DND-41 (cell line): ENCODE data around the gene UPF1.

Source experiments
- ATAC-seq: fragments of 200-7000 bp; cut with Tn5 transposase; 3 replicates; pipeline ENCODE4 v1.9.1; 2021; ENCODE audit warnings: low read depth; ENCODE audit not compliant: insufficient read depth
- DNase-seq: peaks from one replicate; pipeline ENCODE4 v3.0.0-alpha.2; 2020
- H2AFZ ChIP-seq: 2 replicates; pipeline ENCODE4 v1.6.0; 2012; ENCODE audit warnings: low read depth, low read length
- H3K27ac ChIP-seq: 2 replicates; pipeline ENCODE4 v1.5.1; 2012; ENCODE audit warnings: low read length, inconsistent platforms
- H3K27me3 ChIP-seq: fragments of 200-600 bp; sonication (generic); 2 replicates; pipeline ENCODE4 v1.6.0; 2012; ENCODE audit warnings: low read length, mild to moderate bottlenecking, inconsistent platforms; ENCODE audit not compliant: insufficient read depth, poor library complexity
- H3K36me3 ChIP-seq: 2 replicates; pipeline ENCODE4 v1.5.1; 2012; ENCODE audit warnings: low read length, inconsistent platforms; ENCODE audit not compliant: insufficient read depth
- H3K4me1 ChIP-seq: 2 replicates; pipeline ENCODE4 v1.5.1; 2012; ENCODE audit warnings: mild to moderate bottlenecking, low read length; ENCODE audit not compliant: insufficient read depth
- H3K4me2 ChIP-seq: 2 replicates; pipeline ENCODE4 v1.6.0; 2012; ENCODE audit warnings: mild to moderate bottlenecking, moderate library complexity, low read length, inconsistent platforms; ENCODE audit not compliant: insufficient read depth
- H3K4me3 ChIP-seq, 2 experiments: fragments of 200-600 bp in 1 of 2; shearing (Covaris generic) in 1 of 2; 2 replicates each; pipeline ENCODE4 v1.5.1; 2012 to 2016; ENCODE audit warnings: inconsistent platforms in 2 of 2, low read length in 2 of 2, mild to moderate bottlenecking in 2 of 2, low read depth in 1 of 2, moderate library complexity in 1 of 2
- H3K79me2 ChIP-seq: 2 replicates; pipeline ENCODE4 v1.6.0; 2012; ENCODE audit warnings: low read length, inconsistent platforms; ENCODE audit not compliant: insufficient read depth
- H3K9ac ChIP-seq: 2 replicates; pipeline ENCODE4 v1.6.0; 2012; ENCODE audit warnings: low read depth, mild to moderate bottlenecking, inconsistent platforms, low read length, moderate library complexity
- H3K9me3 ChIP-seq: 2 replicates; pipeline ENCODE4 v1.5.1; 2012; ENCODE audit warnings: low read length, moderate library complexity, mild to moderate bottlenecking, inconsistent platforms; ENCODE audit not compliant: insufficient read depth, severe bottlenecking
- H4K20me1 ChIP-seq: 2 replicates; pipeline ENCODE4 v1.6.0; 2012; ENCODE audit warnings: low read length; ENCODE audit not compliant: insufficient read depth
- CTCF ChIP-seq: IDR thresholded peaks from 2 replicates; pipeline ENCODE4 v1.5.1; 2012; ENCODE audit warnings: borderline replicate concordance, low read length, moderate library complexity, mild to moderate bottlenecking; ENCODE audit not compliant: poor library complexity, severe bottlenecking; ENCODE audit errors: extremely low read depth
- EZH2 ChIP-seq: IDR thresholded peaks from 3 replicates; pipeline ENCODE4 v1.6.1; 2012; ENCODE audit warnings: borderline replicate concordance, low read depth, mild to moderate bottlenecking, moderate library complexity, low read length, inconsistent platforms; ENCODE audit not compliant: severe bottlenecking

Gene UPF1

GRCh38 chr19:18869781-18870530, 38.2 kb downstream of the UPF1 start:
- Histone ChIP-seq H3K9me3 (no peaks in the 10 kb centered on the region), H3K9ac (no peak overlapping the region), H3K79me2 (no peaks in the 10 kb centered on the region), H3K4me3 (no peak overlapping the region), H3K27ac (no peak overlapping the region), H3K4me1 (no peaks in the 10 kb centered on the region), H3K27me3 (no peaks in the 10 kb centered on the region), H3K36me3 (peaks cover 35% of the 10 kb centered on the region), H4K20me1 (peaks cover 32% of the 10 kb centered on the region; the same call in 1 of the 2 replicates), H2AFZ (no peak overlapping the region), H3K4me2 (no peak overlapping the region)
- no peak for TF ChIP-seq CTCF
- TF ChIP-seq EZH2: no peak
- ATAC-seq (no peak), DNase-seq (no peak)

- Histone ChIP-seq H3K79me2 (no peaks in the 10 kb centered on the region), H3K9ac (no peak overlapping the region), H2AFZ (no peak overlapping the region), H3K4me1 (no peaks in the 10 kb centered on the region), H3K9me3 (no peaks in the 10 kb centered on the region), H4K20me1 (peaks cover 26% of the 10 kb centered on the region; the same call in 1 of the 2 replicates), H3K36me3 (peaks cover 28% of the 10 kb centered on the region), H3K27me3 (no peaks in the 10 kb centered on the region), H3K4me2 (no peak overlapping the region), H3K27ac (no peak overlapping the region), H3K4me3 (no peak overlapping the region)
- DNase-seq (no peak), ATAC-seq (no peak)
- TF ChIP-seq EZH2 (no peak), CTCF (no peak)
Measured at GRCh38 chr19:18870531-18871172, 38.9 kb downstream of the UPF1 start.

- Histone ChIP-seq H3K4me3 (no peak overlapping the region), H3K27me3 (no peaks in the 10 kb centered on the region), H3K36me3 (peaks cover 20% of the 10 kb centered on the region), H3K4me2 (no peak overlapping the region), H3K4me1 (no peaks in the 10 kb centered on the region), H3K27ac (no peak overlapping the region), H3K9me3 (no peaks in the 10 kb centered on the region), H3K9ac (no peak overlapping the region), H2AFZ (no peak overlapping the region), H4K20me1 (peaks cover 19% of the 10 kb centered on the region; the same call in 1 of the 2 replicates), H3K79me2 (no peaks in the 10 kb centered on the region)
- no peak for DNase-seq
- no peak for ATAC-seq
- TF ChIP-seq CTCF (no peak), EZH2 (no peak)
Measured at GRCh38 chr19:18871543-18871942, 39.8 kb downstream of the UPF1 start.
